GM19468 (cell line): ENCODE results near the gene VAPB.

Source experiments
- ATAC-seq: cut with Tn5 transposase; IDR thresholded peaks from one replicate; pipeline ENCODE4 v1.9.1; 2021; ENCODE audit warnings: mild to moderate bottlenecking, moderate library complexity, moderate number of reproducible peaks; ENCODE audit not compliant: unreplicated experiment; ENCODE audit errors: extremely low read depth

Gene VAPB

GRCh38 chr20:58453391-58453790 is 64.4 kb downstream of the VAPB start:
- no peak for ATAC-seq

GRCh38 chr20:58454460-58454859 is 65.4 kb downstream of the VAPB start:
- no peak for ATAC-seq

- no peak for ATAC-seq
These were observed 68.2 kb downstream of the VAPB start for GRCh38 chr20:58457083-58457695.

DNA sequence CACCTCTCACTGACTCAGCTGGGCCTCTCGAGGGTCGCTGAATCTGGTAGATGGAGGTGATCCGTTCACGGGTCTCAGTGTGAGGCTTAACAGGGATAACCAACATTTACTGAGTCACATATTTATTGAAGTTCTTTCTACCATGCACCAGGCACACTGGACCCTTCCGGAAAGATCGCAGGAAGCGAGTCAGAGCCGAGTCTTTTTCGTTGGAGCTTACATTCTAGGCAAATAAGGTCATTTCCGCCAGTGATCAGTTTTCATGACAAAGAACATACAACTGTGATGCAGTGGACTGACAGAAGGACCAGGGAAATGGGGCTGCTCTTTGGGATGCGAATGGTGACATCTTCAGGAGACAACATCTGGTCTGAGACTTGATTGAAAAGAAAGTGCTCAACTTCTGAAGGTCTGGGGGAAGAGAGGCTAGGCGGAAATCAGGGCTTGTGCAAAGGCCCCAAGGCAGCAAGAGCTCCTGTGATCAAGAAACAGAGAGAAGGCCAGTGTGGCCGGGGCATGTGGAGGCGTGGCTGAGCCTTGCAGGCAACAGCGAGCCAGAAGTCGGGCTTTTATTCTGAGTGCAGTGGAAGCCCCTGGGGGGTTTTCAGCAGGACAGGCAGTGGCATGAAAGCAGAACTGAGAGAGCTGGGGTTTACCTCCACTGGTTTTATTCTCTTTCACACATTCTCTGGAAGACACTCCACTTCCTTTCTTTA is 69.5 kb downstream of the VAPB start:
- ATAC-seq = peak; percentile 92

GRCh38 chr20:58459058-58459750 is 70.2 kb downstream of the VAPB start:
- ATAC-seq = no peak

- ATAC-seq = no peak
These were observed 72.1 kb downstream of the VAPB start for GRCh38 chr20:58461104-58461503.

DNA sequence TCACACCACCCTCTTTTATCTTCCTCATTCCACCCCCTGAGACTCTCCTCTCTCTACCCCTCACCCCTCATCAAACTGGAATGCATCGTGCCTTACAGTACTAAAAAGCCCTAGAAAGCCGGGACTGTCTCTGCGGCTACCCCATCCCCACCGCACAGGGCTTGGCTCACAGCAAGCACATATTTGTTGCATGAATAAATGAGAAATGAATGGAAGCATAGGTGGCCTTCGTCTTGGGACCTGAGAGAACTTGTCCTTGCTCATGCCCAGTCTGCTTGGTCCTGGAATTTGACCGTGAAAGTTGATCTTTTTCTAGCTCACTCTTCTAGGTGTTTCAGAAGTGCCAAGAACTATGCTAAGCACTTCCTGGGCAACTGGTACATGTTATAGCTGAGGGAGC is 72.9 kb downstream of the VAPB start:
- ATAC-seq = no peak

- no peak for ATAC-seq
These were observed 74.2 kb downstream of the VAPB start for GRCh38 chr20:58463256-58463655.

DNA sequence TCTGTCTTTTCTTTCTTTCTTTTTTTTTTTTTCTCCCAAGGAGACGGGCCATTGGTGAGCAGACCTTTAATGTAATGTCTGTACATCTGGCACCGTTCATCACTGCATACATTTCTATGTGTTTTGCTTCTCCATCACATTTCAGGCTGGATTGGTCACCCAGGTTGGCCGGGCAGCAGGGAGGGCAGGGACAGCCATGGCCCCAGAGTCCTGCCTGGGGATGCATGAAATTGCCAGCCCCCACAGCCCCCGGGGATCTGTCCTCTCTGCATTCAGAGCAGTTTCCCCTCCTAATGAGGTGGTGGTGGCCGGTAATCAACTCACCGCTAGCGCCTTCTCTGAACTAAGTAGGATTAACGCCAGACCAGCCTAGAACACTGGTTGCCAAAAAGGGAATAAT is 75.8 kb downstream of the VAPB start:
- ATAC-seq = no peak

- no peak for ATAC-seq
These were observed 77.2 kb downstream of the VAPB start for GRCh38 chr20:58466095-58466708.

DNA sequence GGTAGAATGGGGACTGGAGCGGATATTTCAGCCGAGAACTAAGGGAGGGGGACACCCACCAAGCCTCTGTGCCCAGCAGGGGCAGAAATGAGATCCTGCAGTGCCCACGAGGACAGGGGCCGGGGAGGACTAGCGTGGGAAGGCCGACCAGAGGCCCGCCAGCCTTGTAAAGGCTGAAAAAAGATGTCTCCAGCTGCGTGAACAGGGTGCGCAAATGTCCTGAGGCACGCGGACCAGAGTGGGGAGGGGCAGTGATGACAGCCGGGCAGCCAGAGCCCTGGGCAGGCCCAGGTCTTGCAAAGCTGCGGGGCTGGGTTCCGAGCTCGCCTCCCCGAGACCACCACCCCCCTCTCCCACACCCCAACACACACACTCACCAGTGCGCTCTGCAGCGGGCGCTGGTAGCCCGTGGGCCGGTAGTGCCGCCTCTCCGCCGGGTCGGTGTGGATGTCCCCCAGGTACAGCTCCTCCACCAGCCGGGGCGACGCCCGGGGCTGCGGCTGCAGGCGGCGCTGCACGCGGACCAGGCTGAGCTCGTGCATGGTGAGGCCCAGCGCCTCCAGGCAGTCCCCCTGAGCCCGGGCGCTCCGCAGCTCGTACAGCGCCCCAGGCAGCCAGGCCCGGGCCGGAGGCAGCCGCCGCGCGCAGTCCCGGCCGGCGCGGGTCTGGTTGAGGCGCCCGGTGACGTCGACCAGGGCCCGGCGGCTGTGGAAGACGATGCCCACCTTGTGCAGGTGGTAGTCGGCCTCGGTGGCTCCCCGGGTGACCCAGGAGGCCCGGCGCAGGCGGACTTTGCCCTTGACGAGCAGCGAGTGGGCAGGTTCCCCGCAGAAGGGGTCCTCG is 77.9 kb downstream of the VAPB start:
- ATAC-seq = no peak

GRCh38 chr20:58467572-58468527 is 78.8 kb downstream of the VAPB start:
- no peak for ATAC-seq

GRCh38 chr20:58469616-58470015 is 80.6 kb downstream of the VAPB start:
- no peak for ATAC-seq

- ATAC-seq = no peak
These were observed 81.5 kb downstream of the VAPB start for GRCh38 chr20:58470336-58471192.

GRCh38 chr20:58471193-58472164 is 82.5 kb downstream of the VAPB start:
- no peak for ATAC-seq

DNA sequence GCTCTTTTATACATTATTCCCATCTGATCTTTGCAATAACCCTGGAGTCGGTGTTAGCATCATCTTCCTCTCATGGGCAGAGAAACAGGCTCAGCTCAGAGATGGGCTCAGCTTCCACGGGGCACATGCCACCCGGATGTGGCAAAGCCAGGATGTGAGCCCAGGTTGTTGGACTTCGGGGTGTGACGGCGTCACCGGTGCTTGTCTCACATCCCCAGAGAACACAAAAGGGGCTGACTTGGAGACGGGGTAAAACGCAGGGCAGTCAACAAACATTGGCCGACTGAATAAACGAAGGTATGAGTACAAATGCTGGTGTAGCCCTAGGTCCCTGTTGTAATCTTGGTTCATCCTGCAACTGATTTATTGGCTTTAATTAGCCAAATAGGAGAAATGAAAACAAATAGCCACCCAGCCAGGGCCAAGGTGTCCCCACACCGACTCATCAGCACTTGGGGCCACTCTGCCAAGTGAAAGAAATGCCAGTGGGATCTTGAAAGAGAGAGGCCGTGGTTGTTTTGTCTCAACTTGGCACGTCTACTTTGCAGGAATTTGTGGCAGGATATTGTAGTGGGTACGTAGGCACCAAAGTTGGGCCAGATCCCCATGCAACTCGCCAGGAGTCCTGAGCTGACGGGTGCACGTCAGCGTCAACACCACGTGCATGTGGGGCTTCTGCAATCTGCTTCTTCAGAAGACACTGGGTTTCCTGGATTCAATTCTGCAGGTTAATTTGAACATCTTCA is 83.4 kb downstream of the VAPB start:
- ATAC-seq = no peak
